ENCODE measurements around the gene OR4S2.

OR4S2 gene, protein sequence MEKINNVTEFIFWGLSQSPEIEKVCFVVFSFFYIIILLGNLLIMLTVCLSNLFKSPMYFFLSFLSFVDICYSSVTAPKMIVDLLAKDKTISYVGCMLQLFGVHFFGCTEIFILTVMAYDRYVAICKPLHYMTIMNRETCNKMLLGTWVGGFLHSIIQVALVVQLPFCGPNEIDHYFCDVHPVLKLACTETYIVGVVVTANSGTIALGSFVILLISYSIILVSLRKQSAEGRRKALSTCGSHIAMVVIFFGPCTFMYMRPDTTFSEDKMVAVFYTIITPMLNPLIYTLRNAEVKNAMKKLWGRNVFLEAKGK

GRCh38 chr11:55648027-55648426, at the start of gene OR4S2:
Gene OR4S2 (plus strand): TSS chr11:55648327. CDS start chr11:55650904, 2,577 bp downstream.
- H3K4me3 ChIP-seq (ENCODE audit: low read depth, low read length): no peak within 1 kb of the TSS
- DNase-seq (ENCODE audit: low read depth): no peak
- no peak for TF ChIP-seq CTCF (conservative IDR thresholded peaks at IDR 0.05; ENCODE audit: low read depth, low read length)

DNA sequence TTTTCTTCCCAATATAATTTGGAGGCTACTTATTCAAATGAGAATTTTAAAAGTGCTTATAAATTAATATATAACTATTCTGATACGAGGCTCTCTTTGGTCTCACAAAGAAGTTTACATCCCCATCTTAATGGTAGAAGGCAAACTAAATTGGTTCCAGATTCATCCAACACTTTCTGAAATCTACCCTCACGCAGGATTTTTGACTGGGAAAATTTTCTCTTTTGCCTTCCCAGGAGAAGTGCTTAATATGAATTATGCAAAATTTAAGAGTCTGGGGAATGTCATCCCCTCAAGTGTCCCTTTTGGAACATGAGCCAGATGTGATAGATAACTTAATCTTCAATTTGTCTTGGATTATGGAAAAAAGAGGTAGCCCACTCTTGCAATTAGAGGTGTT, 40.6 kb upstream of the OR4S2 start, which contains the start of gene OR4C11:
Gene OR4C11 (minus strand): TSS at position 101 of the 400 bp plus-strand sequence. CDS start 3,272 bp downstream, outside the sequence.
- no peak for TF ChIP-seq CTCF (conservative IDR thresholded peaks at IDR 0.05; ENCODE audit: low read depth, low read length)
- DNase-seq (ENCODE audit: low read depth): no peak
- no peak within 1 kb of the TSS for H3K4me3 ChIP-seq (ENCODE audit: low read depth, low read length)

GRCh38 chr11:55624531-55624930, 23.6 kb upstream of the OR4S2 start:
- TF ChIP-seq CTCF (conservative IDR thresholded peaks at IDR 0.05; ENCODE audit: low read depth, low read length): no peak
- no peak for DNase-seq (ENCODE audit: low read depth)
- H3K4me3 ChIP-seq (ENCODE audit: low read depth, low read length): no peak overlapping the region

DNA sequence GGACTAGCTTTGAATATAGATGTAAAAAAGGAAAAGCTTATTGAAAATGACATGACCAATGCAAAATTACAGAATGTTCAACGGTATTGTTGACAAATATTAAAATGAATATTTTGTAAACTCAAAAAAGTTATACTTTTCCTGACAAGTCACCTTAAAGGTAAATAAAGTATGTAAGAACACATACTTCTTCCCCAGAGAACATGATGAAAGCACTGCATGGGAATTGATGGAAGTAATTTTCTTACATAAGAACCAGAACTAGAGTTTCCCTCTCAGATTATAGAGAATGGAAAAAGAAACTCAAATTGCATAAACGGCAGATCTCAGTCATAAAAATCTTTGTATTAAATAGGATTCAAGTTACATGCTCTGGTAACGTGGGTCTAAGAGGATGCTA, 13.3 kb upstream of the OR4S2 start, which contains the start of gene OR4P4:
Gene OR4P4 (plus strand): TSS at position 301 of the 400 bp plus-strand sequence.
- no peak within 1 kb of the TSS for H3K4me3 ChIP-seq (ENCODE audit: low read depth, low read length)
- DNase-seq (ENCODE audit: low read depth): no peak
- no peak for TF ChIP-seq CTCF (conservative IDR thresholded peaks at IDR 0.05; ENCODE audit: low read depth, low read length)

DNA sequence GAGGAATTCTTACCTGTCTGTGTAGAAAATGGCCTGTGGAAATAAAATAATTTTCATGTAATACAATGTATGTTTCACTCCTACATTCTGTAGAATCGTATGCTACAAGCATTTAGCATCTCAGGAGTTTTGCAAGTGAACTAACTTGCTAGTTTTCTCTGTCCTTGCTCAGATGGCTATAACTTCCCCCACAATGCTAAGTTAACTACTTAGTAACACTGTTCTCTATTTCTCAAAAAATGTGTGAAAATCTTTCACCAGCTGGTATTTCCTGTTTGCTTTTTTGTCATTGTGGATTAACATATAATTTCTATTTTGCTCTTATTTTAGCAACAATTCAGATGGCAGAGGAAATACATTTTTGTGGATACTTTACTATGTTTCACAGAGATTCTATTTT, 4.4 kb downstream of the OR4S2 start:
- no peak for TF ChIP-seq CTCF (conservative IDR thresholded peaks at IDR 0.05; ENCODE audit: low read depth, low read length)
- no peak for DNase-seq (ENCODE audit: low read depth)
- H3K4me3 ChIP-seq (ENCODE audit: low read depth, low read length): no peak overlapping the region

GRCh38 chr11:55655096-55655495, 7.0 kb downstream of the OR4S2 start:
- H3K4me3 ChIP-seq (ENCODE audit: low read depth, low read length): no peak overlapping the region
- DNase-seq (ENCODE audit: low read depth): no peak
- TF ChIP-seq CTCF (conservative IDR thresholded peaks at IDR 0.05; ENCODE audit: low read depth, low read length): no peak

DNA sequence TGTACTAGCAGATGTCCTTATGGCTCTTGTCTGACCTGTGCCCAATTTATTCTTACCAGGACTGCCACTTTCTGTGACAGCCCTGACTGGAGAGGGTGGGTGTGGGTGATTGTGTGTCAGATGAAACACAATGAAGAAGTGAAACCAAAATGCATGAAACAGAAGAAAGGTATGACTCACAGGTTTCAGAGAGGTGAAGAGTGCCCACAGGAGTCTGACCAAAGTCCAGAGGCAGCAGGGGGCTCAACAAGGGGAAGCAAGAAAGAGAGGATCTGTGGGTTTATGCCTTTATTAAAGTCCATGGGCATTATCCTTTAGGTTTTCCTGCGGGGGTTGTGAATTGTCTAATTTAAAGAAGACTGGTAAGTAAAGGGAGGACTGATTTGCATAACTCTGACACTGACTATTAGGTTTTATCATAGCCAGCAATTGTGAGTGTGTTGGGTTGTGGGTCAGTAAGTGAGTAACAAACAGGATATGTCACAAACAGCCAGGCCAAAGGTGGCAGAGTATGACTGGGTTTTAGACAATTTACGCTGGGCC, 10.0 kb downstream of the OR4S2 start:
- DNase-seq (ENCODE audit: low read depth): no peak
- TF ChIP-seq CTCF (conservative IDR thresholded peaks at IDR 0.05; ENCODE audit: low read depth, low read length): no peak
- H3K4me3 ChIP-seq (ENCODE audit: low read depth, low read length): no peak overlapping the region
